HG03108 (cell line): ENCODE data around the gene SIRT5.

Experiments
- ATAC-seq: cut with Tn5 transposase; IDR thresholded peaks from one replicate; pipeline ENCODE4 v1.9.1; 2021; ENCODE audit warnings: moderate library complexity; ENCODE audit not compliant: unreplicated experiment

The SIRT5 gene

DNA sequence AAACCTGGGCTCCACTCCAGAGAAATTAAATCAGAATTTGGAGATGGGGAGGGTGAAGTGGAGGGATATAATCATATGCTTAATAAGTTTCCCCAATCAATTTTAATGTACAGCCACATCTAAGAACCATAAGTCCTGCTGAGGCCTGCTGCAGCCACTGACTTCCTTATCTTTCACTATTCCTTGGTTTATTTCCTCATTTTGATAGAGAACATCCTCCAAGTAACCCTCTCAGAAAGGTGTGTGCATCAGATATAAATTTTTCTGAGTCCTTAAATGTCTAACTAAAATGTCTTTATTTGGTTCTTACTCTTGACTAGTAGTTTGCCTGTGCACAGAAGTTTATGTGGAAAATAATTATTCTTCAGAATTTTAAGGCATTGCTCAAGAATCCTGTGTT, 23.7 kb upstream of the SIRT5 start:
- no peak for ATAC-seq

DNA sequence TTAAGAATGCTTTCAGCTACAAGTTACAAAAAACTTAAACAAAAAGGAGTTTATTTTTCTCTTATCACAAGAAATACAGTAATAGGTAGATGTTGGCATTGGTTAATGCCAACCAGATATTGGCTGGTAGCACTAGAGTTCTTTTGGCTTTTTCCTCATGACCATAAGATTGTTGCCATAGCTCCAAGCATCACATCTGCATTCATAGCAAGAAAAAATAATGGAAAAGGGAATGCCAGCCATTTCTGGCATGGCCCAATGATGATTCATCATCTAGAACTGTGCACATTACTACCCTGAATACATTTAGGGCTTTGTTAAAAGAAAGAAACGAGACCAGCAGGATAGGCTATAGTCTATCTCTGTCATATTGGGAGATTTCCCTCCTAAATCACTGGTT, 20.8 kb upstream of the SIRT5 start:
- ATAC-seq = no peak

GRCh38 chr6:13554929-13555333, 19.5 kb upstream of the SIRT5 start:
- ATAC-seq = no peak

GRCh38 chr6:13557841-13558240, 16.6 kb upstream of the SIRT5 start:
- no peak for ATAC-seq

DNA sequence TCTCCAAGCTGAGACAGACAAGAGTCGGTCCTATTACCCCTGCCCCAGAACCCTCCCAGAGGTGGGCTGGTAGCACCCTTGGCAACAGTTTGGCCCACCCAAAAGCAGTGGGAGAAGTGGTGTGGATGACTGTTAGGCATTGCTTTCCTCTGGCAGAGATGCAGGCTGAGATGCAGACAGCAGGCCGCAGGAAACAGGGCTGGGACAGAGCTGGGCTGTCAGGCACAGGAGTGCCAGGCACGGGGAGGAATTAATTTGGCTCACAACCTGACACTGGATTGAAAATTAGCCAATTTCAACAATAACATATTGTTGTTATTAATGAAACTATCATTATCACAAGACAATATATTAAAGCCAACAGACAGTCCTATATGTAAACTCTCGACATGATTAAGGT, 15.7 kb upstream of the SIRT5 start:
- no peak for ATAC-seq

DNA sequence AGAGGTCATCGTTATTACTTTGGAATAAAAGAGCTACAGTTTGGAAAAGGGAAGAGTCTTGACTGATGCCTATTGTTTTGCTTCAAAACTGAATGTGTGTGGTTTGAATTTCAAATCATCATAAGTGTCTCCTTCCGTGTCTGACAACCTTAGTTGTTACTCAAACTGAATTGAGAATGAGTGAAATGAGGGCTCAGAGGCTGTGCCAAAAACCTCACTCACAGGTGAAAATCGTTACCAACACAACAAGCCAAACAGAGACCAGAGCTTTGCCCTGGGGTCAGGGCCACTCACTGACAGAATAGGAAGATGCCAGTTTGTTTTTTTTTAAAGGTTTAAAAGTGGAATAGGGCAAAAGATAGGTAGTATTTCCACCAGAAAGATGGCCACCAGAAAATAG, 15.2 kb upstream of the SIRT5 start:
- no peak for ATAC-seq

DNA sequence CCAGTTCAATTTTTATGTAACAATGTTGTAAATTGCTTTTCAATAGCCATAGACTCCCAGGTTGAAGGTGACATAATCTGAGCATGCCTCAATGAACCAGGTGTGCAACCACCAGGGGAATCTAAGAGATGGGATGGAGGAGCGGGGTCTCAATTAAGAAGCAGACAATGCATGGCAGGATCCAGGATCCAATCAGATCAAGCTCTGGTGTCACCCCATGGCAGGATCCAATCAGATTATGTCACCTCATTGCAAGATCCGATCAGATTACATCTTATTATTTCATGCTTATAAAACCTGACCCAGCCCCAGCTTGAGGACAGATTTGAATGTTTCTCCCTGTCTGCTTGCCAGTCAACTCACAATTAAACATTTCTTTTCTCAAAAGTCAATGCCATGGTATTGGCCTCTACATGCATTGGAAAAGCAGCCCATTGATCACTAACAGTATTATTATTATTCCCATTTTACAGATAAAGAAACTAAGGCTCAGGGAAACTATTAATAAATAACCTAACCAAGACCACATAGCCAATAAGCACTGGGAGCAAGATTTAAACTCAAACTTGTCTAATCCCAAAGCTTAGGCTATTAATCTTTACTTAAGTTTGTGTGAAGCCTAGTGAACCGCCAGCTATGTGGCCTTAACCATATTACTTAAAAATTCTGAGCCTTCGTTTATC, 14.3 kb upstream of the SIRT5 start:
- ATAC-seq = no peak

DNA sequence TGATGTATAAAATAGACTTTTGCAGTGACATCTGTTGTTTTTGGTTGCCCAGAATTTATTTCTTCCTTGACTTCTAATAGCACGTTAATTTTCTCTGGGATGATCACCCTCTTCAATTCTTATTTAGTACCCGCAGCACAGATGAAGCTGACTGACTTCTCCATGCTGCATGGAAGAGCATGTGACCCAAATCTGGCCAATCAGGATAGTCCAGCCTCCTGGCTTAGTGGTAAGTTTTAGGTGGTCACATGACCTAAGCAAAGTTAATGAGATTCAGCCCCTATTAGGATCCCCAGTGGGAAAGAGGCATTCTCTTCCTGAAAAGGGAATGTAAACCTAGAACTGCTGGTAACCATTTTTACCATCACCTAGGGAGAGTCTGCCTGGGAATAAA, 13.8 kb upstream of the SIRT5 start:
- ATAC-seq = no peak

DNA sequence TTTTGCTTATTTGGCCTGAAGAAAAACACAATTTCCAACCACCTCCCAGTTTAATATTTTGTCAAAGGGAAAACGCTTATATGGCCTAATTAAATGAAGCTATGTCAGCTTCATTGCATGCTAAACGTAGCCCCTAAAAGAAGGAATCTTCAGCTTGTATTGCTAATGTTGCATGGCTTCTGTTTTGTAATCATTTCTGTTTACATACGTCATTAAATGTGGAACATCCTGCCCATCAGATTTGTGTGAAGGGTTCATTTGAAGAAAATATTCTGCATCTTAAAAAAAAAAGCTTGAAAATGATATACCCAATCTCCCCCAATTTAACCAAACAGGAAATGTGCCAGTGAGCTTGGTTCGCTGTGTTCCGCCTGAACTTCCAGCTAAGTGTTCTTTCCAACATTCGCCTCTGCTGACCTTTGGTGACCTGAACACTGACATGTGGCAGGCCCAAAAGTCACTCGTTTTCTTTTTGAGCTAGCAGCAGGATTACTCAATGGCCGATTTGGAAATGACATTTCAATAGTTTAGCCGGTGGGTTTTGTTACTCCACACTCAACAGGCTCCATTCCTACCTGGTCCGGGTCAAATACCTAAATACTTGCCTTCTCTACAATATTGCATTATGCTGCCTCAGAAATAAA, 12.7 kb upstream of the SIRT5 start:
- ATAC-seq = no peak

DNA sequence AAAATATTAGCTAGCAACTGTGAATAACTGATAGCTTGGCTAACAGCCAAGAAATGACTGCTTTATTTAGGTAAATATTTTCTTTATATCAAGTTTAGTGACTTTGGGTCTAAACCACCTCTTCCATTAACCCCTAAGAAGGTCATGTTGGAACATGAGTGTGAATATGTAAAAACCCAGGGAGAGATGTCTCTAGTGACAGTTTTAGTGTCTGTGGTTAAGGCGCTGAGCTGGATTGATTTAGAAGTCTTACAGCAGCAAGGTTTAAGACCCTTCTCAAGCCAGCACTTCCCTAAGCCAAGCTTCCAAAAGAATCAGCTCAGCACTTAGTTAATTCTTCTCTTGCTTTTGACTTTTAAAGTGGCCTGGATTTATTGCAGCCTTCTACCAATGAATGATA, 11.4 kb upstream of the SIRT5 start:
- no peak for ATAC-seq

- ATAC-seq = no peak
Observed at GRCh38 chr6:13565921-13566320, 8.5 kb upstream of the SIRT5 start.

DNA sequence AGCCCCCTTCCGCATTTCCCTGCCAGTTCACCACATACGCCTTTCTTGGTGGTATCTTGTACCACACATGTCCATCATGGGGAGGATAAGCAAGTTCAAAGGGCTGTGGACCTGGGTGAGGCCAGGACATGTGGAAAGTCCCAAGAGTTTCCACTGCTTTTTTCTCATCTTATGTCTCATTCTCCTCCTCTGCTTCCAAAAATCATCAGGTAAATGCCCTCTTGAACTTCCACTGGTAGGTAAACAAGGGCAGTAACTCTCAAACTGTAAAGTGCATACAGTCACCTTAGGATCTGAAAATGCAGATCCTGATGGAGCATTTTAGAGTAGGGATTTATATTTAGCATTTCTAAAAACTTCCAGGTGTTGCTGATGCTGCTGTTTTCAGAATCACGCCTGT, 7.9 kb upstream of the SIRT5 start:
- ATAC-seq = no peak

DNA sequence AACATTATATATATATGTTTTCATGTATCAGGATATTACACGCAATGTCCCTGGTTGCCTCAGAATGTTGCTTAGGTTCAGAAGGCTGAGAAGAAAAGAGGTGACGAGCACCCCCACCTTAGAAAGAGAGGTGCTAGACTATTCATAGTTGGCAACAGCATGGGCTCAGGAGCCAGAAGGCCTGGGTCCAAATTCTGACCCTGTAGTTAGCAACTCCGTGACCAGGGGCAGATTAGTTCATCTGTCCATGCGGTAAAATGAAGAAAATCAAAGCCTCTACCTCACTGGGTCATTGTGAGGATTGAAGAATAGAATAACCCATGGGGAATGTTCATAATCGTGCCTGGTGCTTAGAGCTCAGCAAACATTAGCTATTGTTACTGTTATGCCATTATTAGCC, 5.4 kb upstream of the SIRT5 start:
- no peak for ATAC-seq

DNA sequence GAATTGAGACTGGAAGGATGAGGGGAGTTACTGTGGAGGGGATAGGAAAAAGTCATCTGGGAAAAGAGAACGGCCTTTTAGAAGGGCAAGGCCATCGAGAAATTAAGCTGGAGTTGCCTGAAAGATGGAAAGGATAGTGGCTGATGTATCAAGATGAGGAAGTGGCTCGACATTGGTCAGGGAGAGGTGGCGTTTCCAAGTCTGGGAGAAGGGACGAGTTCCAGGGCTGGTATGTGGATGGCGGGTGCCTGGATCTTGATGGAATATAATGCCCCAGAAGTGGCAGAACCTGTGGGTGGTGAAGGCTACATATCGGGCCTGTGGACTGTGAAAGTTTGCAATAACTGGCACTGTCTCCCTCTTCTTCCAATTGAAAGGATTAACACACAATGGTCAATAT, 2.2 kb upstream of the SIRT5 start:
- ATAC-seq = no peak

DNA sequence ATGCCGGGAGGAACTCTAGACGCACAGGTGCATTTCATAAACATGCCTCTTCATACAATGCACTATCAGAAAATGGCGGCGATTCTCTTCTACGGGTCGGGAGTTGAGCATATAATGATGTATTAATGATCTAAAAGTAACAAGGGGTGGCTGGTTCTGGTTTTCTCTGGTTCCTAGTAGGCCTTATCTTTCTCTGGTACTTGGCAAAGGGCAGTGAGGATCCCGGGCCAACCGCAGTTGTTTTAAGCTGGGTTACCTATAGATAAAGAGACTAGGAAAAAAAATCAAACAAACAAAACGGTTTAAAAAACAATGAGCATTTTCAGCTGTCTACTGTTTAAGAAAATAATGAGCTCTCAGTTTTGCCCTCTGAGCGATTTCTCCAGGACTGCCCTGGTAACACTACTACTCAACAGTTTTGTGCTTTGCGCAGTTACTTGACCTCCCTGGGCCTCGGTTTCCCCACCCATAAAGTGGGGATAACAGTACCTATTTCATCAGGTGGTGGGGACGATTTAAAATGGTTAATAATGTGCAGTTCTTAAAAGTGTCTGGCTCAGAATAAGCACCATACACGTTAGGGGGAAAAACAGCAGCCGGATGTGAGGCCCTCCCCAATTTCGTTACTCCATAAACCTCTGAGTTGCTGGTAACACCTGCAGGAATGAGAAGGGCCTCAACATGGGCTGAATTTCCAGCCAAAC, 1.3 kb upstream of the SIRT5 start:
- no peak for ATAC-seq

DNA sequence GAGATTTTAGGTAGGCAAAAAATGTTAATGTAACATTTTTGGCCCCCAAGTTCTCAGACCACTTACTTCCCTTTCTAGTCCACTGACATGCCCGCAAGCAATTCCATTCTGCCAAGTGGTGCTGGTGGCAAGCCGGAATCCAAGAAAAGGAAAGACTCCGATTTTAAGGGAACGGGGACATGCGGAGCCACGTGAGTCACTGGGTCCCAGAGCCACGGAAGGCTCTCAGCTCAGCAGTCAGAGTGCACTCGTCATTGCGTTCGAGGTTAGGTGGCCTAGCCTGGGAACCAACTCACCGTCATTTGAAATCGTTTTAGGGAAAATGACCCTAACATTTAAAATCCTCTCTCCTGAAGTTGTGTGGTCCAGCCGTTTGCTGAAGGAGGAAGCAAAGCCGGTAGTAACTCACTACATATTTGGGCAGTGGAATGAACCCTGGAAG, 711 bp upstream of the SIRT5 start:
- ATAC-seq = no peak

DNA sequence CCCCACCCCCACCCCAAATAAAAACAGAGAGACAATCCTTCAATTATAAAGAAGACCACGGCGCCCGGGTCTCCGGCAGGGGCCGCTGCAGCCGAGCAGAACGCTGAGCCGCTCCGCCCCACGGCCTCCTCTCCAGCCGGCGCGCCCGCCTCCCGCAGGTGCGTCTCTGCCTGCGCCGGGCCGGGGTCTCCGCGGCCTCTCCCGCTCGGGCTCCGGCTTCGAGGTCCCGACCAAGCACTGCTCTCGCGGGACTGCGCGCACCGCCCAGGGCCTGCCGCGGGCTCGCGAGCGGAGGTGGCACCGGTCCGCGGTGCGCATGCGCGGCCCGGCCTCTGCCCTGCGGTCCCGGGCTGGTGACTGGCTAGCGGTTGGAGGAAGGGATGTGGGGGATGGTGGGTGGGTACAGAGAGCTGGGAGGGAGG, 241 bp upstream of the SIRT5 start:
- ATAC-seq = peak; percentile 73

DNA sequence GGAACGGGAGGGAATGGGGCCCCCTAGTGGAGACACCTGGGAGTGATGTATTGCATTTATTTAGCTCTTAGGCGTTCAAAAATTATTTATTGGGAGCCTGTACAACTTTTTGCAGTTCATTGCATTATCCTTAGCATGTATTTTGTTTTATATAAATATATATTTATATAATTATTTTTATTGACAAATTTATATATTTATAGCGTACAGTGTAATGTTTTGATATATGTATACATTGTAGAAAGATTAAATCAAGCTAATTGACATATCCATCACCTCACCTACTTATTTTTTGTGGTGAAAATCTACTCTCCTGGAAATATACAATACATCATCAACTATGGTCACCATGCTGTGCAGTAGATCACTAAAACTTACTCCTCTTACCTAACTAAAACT, 975 bp downstream of the SIRT5 start:
- no peak for ATAC-seq

- no peak for ATAC-seq
Observed at GRCh38 chr6:13576017-13576416, 1.6 kb downstream of the SIRT5 start.

DNA sequence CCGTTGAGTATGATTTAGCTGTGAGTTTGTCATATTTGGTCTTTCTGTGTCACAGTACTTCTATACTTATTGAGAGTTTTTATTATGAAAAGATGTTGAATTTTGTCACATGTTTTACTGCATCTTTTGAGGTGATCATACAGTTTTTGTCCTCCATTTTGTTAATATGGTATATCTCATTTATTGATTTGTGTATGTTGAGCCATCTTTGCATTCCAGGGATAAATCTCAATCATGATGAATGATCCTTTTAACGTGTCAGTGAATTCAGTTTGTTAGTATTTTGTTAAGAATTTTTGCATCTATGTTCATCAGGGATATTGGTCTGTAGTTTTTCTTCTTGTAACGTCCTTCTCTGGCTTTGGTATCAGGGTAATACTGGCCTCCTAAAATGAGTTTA, 3.5 kb downstream of the SIRT5 start:
- no peak for ATAC-seq

GRCh38 chr6:13579911-13580310, 5.5 kb downstream of the SIRT5 start:
- no peak for ATAC-seq

DNA sequence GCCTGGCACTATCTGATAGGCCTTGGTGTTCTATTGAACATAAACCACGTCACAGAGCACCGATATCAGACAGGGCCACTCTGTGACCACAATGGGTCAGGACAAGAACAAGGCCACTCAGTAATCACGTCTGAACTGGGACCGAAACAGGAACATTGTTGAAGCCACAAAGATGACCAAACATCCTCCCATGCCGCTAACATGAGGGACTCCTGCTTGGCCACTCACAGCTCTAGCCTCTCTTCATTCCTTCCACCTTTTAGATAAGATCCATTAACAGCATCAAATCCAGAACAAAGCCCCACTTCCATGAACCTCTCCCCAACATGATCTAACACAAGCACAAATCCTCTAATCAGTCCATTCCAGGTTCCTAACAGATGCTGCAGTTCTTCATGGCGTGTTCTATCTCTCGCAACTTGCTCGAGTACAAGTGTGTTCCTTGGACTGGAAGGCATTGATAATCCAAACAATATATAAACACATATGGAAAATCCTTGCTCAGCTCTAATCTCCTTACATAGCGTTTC, 7.4 kb downstream of the SIRT5 start:
- no peak for ATAC-seq
